HepG2 (cell line): ENCODE results near the gene FAM131A. TPM values are rescaled to one million over a fixed set of nuclear protein-coding genes. Genes with fewer than 3 reads are reported as not detected.

ENCODE experiments used
- CBX2 ChIP-seq, 2 experiments: fragments of 200-600 bp in 1 of 2; sonication (generic); formaldehyde crosslinking in 1 of 2; IDR thresholded peaks; 2 replicates each; pipeline versions ENCODE4 v1.7.0 to v1.8.1; 2018 to 2022; ENCODE audit warnings: low read depth in 2 of 2, low read length in 1 of 2, mild to moderate bottlenecking in 1 of 2, missing genetic modification reagents in 1 of 2
- DMAP1 ChIP-seq: IDR thresholded peaks from 2 replicates; pipeline ENCODE4 v1.6.1; 2016
- KDM2A ChIP-seq: sonication (generic); formaldehyde crosslinking; IDR thresholded peaks from 2 replicates; pipeline ENCODE4 v1.4.0; 2020; ENCODE audit warnings: low read depth, missing genetic modification reagents, borderline replicate concordance
- MXI1 ChIP-seq: IDR thresholded peaks from 3 replicates; pipeline ENCODE4 v1.6.1; 2012; ENCODE audit warnings: low read depth, low read length, inconsistent platforms, borderline replicate concordance
- NFYC ChIP-seq: IDR thresholded peaks from 2 replicates; pipeline ENCODE4 v1.6.1; 2016; ENCODE audit warnings: missing genetic modification reagents, missing compliant biosample characterization
- POLR2AphosphoS2 ChIP-seq: IDR thresholded peaks from 2 replicates; pipeline ENCODE4 v1.6.1; 2011; ENCODE audit warnings: low read depth, low read length, improper control_type of control experiment
- RAD21 ChIP-seq: fragments of 450-650 bp; formaldehyde crosslinking; IDR thresholded peaks from 2 replicates; pipeline ENCODE4 v1.5.0; 2020; ENCODE audit warnings: mild to moderate bottlenecking
- RFX1 ChIP-seq: fragments of 450-650 bp; IDR thresholded peaks from 2 replicates; pipeline ENCODE4 v1.6.1; 2017
- ZC3H13 ChIP-seq: sonication (generic); formaldehyde crosslinking; IDR thresholded peaks from 2 replicates; pipeline ENCODE4 v1.8.1; 2023; ENCODE audit warnings: mild to moderate bottlenecking, missing genetic modification reagents, moderate library complexity
- ZNF160 ChIP-seq: sonication (generic); formaldehyde crosslinking; IDR thresholded peaks from 2 replicates; pipeline ENCODE4 v1.8.0; 2022; ENCODE audit warnings: mild to moderate bottlenecking, inconsistent platforms, missing genetic modification reagents
- ZNF180 ChIP-seq: sonication (generic); formaldehyde crosslinking; IDR thresholded peaks from 2 replicates; pipeline ENCODE4 v1.4.0; 2020; ENCODE audit warnings: low read depth, missing genetic modification reagents, borderline replicate concordance
- ZNF33A ChIP-seq: sonication (generic); formaldehyde crosslinking; IDR thresholded peaks from 2 replicates; pipeline ENCODE4 v1.5.1; 2020; ENCODE audit warnings: missing genetic modification reagents, mild to moderate bottlenecking, moderate library complexity, borderline replicate concordance
- ZNF782 ChIP-seq: sonication (generic); formaldehyde crosslinking; IDR thresholded peaks from 2 replicates; pipeline ENCODE4 v1.4.0; 2020; ENCODE audit warnings: missing genetic modification reagents, mild to moderate bottlenecking, borderline replicate concordance
- polyA plus RNA-seq, 8 experiments: library from polyadenylated mRNA; depleted of rRNA in 3 of 8; stranded (reverse) in 7 of 8; unstranded in 1 of 8; fragments of >200 nt; fragmentation: Illumina TruSeq in 4 of 8; extraction: Trizol in 4 of 8; gene quantifications; 2 replicates each; pipeline versions ENCODE4 v1.2.1 to v1.2.3, GENCODE V29; 2011 to 2016; ENCODE audit warnings: low read depth in 4 of 8, missing spikeins in 1 of 8, mixed read lengths in 1 of 8; ENCODE audit not compliant: insufficient read depth in 1 of 8
- total RNA-seq, 5 experiments: library from RNA; depleted of rRNA; stranded (reverse); fragments of >200 nt; fragmentation: Illumina TruSeq; extraction: Trizol; gene quantifications; 2 replicates each; pipeline ENCODE4 v1.2.3, GENCODE V29; 2016; ENCODE audit warnings: low read depth in 1 of 5
- TF ChIP-seq, protein P1 (sequence below): sonication (generic); formaldehyde crosslinking; IDR thresholded peaks from 2 replicates; pipeline ENCODE4 v1.4.0; 2020; ENCODE audit warnings: missing genetic modification reagents, borderline replicate concordance
- TF ChIP-seq, protein P2 (sequence below): sonication (generic); formaldehyde crosslinking; IDR thresholded peaks from 2 replicates; pipeline ENCODE4 v1.4.0; 2020; ENCODE audit warnings: missing genetic modification reagents, mild to moderate bottlenecking, borderline replicate concordance
- TF ChIP-seq, protein P3 (sequence below): sonication (generic); formaldehyde crosslinking; IDR thresholded peaks from 2 replicates; pipeline ENCODE4 v1.8.0; 2022; ENCODE audit warnings: missing genetic modification reagents, low read depth, mild to moderate bottlenecking, borderline replicate concordance

Gene FAM131A
- total and polyA plus RNA-seq, 2 of the 13 experiments (the other 11 are each of a cell fraction or from before 2014, with no cell fraction given), result 9.2 to 9.3 TPM

GRCh38 chr3:184335661-184336546, 1.5 kb upstream of the FAM131A start (continued):
- TF ChIP-seq, protein P1, sequence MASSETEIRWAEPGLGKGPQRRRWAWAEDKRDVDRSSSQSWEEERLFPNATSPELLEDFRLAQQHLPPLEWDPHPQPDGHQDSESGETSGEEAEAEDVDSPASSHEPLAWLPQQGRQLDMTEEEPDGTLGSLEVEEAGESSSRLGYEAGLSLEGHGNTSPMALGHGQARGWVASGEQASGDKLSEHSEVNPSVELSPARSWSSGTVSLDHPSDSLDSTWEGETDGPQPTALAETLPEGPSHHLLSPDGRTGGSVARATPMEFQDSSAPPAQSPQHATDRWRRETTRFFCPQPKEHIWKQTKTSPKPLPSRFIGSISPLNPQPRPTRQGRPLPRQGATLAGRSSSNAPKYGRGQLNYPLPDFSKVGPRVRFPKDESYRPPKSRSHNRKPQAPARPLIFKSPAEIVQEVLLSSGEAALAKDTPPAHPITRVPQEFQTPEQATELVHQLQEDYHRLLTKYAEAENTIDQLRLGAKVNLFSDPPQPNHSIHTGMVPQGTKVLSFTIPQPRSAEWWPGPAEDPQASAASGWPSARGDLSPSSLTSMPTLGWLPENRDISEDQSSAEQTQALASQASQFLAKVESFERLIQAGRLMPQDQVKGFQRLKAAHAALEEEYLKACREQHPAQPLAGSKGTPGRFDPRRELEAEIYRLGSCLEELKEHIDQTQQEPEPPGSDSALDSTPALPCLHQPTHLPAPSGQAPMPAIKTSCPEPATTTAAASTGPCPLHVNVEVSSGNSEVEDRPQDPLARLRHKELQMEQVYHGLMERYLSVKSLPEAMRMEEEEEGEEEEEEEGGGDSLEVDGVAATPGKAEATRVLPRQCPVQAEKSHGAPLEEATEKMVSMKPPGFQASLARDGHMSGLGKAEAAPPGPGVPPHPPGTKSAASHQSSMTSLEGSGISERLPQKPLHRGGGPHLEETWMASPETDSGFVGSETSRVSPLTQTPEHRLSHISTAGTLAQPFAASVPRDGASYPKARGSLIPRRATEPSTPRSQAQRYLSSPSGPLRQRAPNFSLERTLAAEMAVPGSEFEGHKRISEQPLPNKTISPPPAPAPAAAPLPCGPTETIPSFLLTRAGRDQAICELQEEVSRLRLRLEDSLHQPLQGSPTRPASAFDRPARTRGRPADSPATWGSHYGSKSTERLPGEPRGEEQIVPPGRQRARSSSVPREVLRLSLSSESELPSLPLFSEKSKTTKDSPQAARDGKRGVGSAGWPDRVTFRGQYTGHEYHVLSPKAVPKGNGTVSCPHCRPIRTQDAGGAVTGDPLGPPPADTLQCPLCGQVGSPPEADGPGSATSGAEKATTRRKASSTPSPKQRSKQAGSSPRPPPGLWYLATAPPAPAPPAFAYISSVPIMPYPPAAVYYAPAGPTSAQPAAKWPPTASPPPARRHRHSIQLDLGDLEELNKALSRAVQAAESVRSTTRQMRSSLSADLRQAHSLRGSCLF, result no peak
- no peak for TF ChIP-seq CBX2 (IDR thresholded peaks at IDR 0.05; ENCODE audit: low read depth, low read length)
- no peak for TF ChIP-seq CBX2 (CRISPR knock-in tag; IDR thresholded peaks at IDR 0.05; ENCODE audit: low read depth)
- TF ChIP-seq ZNF33A (CRISPR knock-in tag), result no peak
- 0 out of 2 replicates have a peak, but pooled peaks have one; percentile 15 for TF ChIP-seq NFYC (CRISPR knock-in tag)
- TF ChIP-seq RAD21, result no peak
- no peak for TF ChIP-seq ZNF180 (CRISPR knock-in tag)
- TF ChIP-seq, protein P2, sequence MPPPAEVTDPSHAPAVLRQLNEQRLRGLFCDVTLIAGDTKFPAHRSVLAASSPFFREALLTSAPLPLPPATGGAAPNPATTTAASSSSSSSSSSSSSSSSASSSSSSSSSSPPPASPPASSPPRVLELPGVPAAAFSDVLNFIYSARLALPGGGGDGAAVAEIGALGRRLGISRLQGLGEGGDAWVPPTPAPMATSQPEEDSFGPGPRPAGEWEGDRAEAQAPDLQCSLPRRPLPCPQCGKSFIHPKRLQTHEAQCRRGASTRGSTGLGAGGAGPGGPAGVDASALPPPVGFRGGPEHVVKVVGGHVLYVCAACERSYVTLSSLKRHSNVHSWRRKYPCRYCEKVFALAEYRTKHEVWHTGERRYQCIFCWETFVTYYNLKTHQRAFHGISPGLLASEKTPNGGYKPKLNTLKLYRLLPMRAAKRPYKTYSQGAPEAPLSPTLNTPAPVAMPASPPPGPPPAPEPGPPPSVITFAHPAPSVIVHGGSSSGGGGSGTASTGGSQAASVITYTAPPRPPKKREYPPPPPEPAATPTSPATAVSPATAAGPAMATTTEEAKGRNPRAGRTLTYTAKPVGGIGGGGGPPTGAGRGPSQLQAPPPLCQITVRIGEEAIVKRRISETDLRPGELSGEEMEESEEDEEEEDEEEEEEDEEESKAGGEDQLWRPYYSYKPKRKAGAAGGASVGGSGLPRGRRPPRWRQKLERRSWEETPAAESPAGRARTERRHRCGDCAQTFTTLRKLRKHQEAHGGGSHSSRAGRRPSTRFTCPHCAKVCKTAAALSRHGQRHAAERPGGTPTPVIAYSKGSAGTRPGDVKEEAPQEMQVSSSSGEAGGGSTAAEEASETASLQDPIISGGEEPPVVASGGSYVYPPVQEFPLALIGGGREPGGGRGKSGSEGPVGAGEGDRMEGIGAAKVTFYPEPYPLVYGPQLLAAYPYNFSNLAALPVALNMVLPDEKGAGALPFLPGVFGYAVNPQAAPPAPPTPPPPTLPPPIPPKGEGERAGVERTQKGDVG (CRISPR knock-in tag), result no peak
- no peak for TF ChIP-seq ZNF160 (CRISPR knock-in tag)
- TF ChIP-seq, protein P3, sequence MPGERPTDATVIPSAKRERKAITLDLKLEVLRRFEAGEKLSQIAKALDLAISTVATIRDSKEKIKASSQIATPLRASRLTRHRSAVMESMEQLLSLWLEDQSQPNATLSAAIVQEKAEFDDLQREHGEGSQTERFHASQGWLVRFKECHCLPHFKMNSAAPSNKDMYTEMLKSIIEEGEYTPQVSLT (CRISPR knock-in tag), result no peak
- TF ChIP-seq RFX1, result no peak
- peak; percentile 81 for TF ChIP-seq ZC3H13
- TF ChIP-seq DMAP1 (CRISPR knock-in tag), result no peak; the same call in 1 of the 2 replicates
- TF ChIP-seq KDM2A, result peak; percentile 100
- TF ChIP-seq MXI1, result peak; percentile 54; the same call in 1 of the 3 replicates
- 0 out of 2 replicates have a peak, but pooled peaks have one; percentile 6 for TF ChIP-seq ZNF782 (CRISPR knock-in tag)
- TF ChIP-seq POLR2AphosphoS2, result peak; percentile 40; the same call in 1 of the 2 replicates
